Measurements from ENCODE around the gene BAIAP2. TPM values are rescaled to one million over a fixed set of nuclear protein-coding genes. Genes with fewer than 3 reads are reported as not detected.

Gene BAIAP2
- total RNA-seq, 1 experiment from 2014 or later, result 34.4 TPM

DNA sequence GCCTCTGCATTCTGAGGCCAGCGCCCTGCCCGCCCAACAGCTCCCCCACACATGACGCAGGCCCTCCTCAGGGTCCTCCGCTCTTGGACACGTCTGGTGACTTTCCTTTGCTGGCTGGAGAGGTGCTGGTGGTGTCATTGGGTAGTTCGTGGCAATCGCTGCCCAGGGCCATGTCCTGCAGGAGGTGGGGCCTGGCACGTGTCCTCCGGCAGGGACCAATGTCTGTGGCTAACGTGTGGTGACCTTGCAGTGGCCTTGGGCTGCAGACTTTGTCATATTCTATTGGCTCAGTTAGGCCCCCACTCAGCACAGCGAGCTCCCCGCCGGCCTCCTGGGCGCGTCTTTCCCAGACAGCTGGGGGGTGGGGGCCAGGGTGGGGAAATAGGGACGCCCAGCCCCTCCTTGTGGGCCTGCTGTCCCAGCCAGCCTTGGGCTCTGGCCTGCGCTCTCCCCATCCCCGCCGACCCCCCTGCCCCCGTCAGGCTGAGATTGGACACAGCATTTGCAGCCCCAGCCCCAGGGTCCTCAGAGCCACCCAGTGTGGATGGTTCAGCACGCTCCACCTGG, 78.3 kb downstream of the BAIAP2 start:
- H3K9me3 ChIP-seq, result no peaks in the 10 kb centered on the region
- no peak for DNase-seq
- no peak overlapping the region for H3K4me3 ChIP-seq
- no peaks in the 10 kb centered on the region for H3K36me3 ChIP-seq
- no peaks in the 10 kb centered on the region for H3K27me3 ChIP-seq

DNA sequence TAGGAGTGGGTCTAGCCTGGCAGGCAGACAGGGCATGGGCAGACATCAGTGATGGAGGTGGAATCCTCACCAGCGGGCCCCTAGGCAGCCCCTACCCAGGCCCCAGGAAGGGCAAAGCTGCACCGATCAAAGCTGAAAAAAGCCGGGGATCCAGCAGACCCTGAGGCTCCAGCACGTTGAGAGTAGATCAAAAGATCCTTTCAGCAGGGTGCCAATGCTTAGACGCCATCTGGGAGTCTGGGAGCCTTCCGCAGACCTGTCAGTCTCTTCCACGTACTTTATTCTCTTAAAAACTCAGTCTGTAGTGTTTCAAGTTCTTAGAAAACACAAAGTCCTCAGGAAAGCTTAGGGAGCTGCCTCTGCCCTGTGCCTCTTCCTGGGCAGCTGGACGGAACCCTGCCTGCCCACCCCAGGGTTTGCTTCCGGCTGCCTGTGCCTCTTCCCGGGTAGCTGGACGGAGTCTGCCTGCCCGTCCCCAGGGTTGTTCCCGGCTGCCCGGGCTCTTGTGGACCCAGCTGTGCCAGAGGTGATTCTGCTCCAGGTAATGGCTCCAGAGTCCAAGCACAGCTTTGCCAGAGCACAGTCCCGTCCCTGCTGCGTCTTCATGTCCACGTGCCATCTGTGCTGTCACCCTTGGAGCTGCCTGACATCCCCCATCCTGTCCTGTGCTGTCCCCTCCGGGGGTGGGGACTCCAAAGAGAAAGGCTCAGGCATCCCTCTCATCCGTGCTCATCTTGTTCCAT, 79.6 kb downstream of the BAIAP2 start:
- H3K27me3 ChIP-seq, result no peaks in the 10 kb centered on the region
- no peaks in the 10 kb centered on the region for H3K36me3 ChIP-seq
- no peak overlapping the region for H3K4me3 ChIP-seq
- no peaks in the 10 kb centered on the region for H3K9me3 ChIP-seq
- no peak for DNase-seq

DNA sequence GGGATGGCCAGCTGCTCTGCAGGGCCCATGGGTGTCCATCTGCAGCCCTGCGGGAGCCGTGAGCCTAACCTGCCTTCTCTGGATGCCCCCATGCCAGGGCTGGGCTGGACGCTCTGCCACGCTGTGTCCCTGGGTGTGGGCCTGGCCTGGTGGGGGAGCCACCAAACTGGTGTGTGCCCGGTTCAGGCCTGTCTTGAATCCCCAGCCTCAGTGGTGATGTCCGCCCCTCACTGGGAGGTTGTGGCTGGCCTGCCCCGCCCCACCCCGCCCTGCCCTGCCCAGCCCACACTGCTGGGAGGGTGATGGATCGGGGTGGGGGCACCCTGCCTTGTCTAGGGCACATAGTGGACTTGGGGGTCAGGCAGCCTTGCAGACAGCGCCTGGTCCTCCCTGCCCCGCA, 80.3 kb downstream of the BAIAP2 start:
- Histone ChIP-seq H3K36me3 (no peaks in the 10 kb centered on the region), H3K27me3 (no peaks in the 10 kb centered on the region), H3K4me3 (no peak overlapping the region), H3K9me3 (no peaks in the 10 kb centered on the region)
- DNase-seq, result no peak

DNA sequence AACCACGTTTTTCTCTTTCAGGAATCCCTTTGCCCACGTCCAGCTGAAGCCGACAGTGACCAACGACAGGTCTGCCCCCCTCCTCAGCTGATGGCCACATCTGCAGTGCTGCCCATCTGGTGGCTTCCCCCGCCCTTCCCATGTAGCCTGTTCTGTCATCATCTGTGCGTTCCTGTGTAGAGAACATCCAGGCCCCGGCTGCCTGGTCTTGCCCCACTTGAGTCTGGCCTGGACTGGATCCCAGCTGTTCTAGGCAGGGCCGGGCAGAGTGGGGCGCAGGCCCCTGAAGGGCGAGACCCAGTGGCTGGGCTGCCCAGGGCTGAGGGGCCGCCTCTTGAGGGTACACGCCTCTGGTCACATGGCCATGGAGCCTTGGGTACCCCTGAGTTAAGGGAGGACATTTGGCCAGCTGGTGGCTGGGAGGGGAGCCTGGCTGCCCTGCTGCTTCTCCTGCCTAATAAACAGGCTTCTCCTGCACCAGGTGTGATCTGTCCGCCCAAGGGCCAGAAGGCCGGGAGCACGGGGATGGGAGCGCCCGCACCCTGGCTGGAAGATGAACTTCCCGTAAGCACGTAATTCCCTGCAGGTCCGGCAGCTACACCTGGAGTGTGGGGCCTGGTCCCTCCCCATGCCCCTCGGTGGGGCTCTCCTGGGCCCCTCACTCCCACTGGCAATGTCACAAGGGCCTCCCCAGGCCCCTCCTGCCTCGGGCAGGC, 81.0 kb downstream of the BAIAP2 start:
- Histone ChIP-seq H3K4me3 (no peak overlapping the region), H3K9me3 (no peaks in the 10 kb centered on the region), H3K27me3 (no peaks in the 10 kb centered on the region)

DNA sequence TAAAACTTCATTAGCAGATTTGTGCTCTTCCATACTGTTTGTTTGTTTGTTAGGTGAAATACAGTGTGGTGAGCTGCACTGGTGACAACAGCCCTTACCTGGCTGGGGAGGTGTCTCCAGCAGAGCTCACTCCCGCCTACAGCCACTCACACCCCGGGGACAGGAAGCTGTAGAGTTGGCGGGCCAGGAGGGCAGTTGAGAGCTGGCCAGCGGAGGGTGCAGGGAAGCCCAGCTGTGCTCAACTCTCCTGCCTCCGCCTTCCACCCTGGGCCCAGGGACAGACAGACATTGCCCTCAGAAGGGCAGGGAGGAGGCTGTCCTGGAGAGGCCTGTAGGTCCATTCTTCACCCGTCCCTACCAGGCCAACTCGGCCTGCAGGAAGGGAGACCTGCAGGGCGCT, 81.8 kb downstream of the BAIAP2 start:
- Histone ChIP-seq H3K36me3 (no peaks in the 10 kb centered on the region), H3K9me3 (no peaks in the 10 kb centered on the region), H3K27me3 (no peaks in the 10 kb centered on the region)

More for the DNA sequence above, 81.0 kb downstream of the BAIAP2 start:
- H3K36me3 ChIP-seq, result no peaks in the 10 kb centered on the region
- DNase-seq, result no peak

DNA sequence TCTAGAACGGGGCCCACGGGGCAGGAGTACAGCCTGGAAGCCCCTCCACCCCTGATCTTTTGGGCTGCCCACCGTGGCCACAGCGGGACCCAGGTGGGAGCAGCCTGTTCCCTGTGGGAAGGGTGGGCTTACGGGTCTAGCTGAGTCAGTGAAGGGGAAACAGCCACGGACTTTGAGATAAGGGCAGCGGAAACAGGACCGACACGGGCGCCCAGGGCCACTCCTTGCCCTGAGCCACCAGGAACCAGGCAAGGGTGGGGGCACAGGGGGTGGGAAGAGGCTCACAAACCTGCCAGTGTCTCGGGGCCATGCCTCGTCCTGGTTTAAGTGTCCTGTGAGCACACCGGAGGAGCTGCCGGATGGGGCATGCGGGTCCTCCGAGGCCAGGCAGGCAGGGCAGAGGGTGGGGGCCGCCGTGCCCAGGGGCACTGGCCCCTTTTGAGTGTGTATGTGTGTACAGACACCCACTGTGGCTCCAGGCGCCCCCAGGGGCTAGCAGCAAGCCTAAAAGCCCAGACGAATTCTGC, 82.8 kb downstream of the BAIAP2 start:
- Histone ChIP-seq H3K4me3 (no peak overlapping the region), H3K36me3 (no peaks in the 10 kb centered on the region), H3K9me3 (no peaks in the 10 kb centered on the region), H3K27me3 (no peaks in the 10 kb centered on the region)
- no peak for DNase-seq

More for the DNA sequence above, 81.8 kb downstream of the BAIAP2 start:
- no peak for DNase-seq
- H3K4me3 ChIP-seq, result no peak overlapping the region

DNA sequence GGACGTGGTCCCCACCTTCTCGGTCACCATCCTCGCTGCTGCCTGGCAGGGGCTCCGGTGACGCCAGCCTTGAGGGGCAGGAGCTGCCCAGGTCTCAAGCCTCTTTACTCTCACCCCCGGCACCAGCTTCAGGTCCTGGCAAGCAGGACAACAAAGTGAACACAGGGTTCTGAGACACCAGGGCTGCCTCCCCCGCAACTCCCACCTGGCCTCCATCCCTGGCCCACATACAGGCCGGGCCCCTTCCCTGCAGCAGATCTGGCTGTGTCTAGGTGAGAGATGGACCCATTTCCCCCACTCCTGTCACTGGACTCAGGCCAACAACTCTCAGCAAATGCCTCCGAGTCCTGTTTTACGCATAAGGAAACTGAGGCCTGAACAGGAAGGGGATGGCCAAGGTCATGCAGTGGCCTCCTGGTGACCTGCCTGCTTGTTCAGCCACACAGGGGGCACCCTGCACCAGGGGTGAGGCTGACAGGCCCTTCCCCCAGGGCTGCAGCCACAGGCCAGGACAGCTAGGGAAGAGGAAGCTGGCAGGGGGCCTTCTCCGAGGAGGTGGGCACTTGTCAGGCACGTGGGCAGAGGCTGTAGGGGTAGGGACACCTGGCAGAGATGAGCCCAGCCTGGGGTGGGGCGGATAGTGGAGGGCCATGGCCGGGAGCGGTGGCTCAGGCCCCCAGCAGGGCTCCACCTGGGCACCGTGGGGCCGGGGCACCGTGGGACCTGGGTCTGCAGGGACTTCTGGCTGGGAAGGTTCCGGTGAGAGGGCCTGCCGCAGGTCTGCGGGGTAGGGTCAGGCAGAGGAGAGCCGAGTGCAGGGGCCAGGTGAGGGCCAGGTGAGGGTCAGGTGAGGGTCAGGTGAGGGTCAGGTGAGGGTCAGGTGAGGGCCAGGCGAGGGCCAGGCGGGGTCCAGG, 83.6 kb downstream of the BAIAP2 start:
- Histone ChIP-seq H3K4me3 (peak overlapping the region; percentile 36), H3K27me3 (no peaks in the 10 kb centered on the region), H3K36me3 (no peaks in the 10 kb centered on the region), H3K9me3 (no peaks in the 10 kb centered on the region)
- no peak for DNase-seq

DNA sequence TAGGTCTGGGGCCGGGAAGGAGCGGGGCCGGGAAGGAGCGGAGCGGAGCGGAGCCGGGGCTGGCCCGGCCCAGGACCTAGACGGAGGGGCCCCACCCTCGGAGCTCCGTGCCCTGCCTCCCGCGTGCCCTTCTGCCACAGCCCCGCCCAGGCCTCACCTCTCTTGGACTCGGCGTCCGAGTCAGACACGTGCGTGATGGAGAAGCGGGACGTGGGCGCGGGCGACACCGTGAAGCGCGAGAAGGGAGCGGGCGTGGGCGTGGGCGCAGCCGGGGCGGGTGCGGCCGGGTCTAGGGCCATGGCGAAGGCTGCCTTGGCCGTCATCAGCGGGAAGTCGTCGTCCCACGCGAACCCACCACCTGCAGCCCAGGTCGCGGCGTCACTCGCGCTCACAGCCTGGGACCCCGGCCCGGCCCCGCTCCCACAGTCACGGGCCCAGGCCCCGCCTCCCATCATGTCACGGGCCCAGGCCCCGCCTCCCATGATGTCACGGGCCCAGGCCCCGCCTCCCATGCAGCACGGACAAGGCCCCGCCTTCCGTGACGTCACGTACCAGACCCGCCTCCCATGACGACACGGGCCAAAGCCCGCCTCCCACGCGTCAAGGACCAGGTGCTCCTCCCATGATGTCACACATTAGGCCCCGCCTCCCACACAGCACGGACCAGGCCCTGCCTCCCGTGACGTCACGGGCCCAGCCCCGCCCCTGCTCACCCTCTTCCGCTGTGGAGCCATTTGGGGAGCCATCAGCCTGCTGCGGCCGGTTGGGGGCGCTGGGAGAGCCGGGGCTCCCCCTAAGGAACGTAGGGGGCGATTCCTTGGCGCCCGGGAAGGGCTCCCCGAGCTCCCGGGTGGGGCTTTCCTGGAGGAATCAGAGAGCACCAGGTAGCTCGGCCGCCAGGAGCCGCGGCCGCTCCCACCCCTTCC, 84.5 kb downstream of the BAIAP2 start:
- Histone ChIP-seq H3K27me3 (no peaks in the 10 kb centered on the region), H3K4me3 (peak overlapping the region; percentile 36), H3K36me3 (no peaks in the 10 kb centered on the region), H3K9me3 (no peaks in the 10 kb centered on the region)
- peak; percentile 81 for DNase-seq

DNA sequence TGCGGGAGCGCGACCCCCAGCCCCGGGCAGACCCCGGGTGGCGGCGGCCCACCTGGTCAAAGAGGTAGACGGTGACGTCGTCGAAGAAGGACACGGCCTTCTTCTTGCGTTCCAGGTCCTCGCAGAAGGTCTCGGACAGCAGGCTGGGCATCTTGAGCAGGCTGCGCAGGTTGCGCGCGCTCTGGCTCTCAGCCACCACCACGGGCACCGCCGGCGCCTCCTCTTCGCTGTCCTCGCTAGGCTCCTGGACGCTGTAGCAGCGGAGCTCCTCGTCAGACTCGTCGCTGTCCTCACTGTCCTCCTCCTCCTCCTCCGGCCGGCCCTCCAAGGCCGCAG, 85.2 kb downstream of the BAIAP2 start:
- H3K27me3 ChIP-seq, result no peaks in the 10 kb centered on the region
- H3K9me3 ChIP-seq, result no peaks in the 10 kb centered on the region
- H3K4me3 ChIP-seq, result no peak overlapping the region
- DNase-seq, result no peak
- no peaks in the 10 kb centered on the region for H3K36me3 ChIP-seq

DNA sequence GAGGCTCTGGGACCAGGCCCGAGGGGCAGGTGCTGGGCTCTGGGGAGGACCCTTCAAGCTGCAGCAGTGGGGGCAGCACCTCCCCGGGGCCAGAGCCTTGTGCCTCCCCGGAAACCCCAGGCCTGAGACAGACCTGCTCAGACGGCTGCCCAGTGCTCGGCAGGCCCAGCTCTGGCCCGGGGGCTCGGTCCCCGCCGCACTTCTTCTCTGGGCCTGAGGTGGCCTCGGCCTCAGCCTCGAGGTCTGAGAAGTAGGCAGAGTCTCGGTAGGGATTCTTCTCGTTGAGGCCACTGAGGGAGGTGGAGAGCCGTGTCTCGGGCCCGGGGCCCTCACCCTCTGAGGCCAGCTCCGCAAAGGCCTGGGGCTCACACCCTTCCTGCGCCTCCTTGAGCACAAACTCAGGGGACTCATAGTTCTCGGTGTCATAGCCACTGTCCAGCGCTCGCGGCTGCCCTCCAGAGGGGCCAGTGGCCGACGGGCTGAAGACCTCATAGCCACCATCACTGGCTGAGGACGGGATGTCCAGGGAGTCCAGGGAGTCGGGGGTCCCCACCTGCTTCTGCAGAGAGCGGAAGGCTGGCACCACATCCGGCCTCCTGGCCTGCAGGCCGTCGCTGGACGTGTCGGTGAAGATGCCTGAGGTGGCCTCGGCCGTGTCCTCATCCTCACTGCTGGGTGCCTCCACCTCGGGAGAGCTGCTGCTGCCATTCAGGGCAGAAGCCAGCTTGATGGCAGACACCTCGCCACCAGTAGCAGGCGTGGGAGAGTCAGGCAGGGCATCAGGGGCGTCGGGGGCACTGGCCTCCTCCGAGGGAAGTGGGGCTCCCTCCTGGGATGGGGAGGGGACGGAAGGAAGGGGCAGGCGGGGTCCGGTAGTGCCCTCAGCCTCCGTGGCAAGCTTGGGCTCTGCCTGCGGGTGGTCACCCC, 86.0 kb downstream of the BAIAP2 start:
- DNase-seq, result no peak
- H3K36me3 ChIP-seq, result no peaks in the 10 kb centered on the region
- no peaks in the 10 kb centered on the region for H3K27me3 ChIP-seq
- no peak overlapping the region for H3K4me3 ChIP-seq
- no peaks in the 10 kb centered on the region for H3K9me3 ChIP-seq

DNA sequence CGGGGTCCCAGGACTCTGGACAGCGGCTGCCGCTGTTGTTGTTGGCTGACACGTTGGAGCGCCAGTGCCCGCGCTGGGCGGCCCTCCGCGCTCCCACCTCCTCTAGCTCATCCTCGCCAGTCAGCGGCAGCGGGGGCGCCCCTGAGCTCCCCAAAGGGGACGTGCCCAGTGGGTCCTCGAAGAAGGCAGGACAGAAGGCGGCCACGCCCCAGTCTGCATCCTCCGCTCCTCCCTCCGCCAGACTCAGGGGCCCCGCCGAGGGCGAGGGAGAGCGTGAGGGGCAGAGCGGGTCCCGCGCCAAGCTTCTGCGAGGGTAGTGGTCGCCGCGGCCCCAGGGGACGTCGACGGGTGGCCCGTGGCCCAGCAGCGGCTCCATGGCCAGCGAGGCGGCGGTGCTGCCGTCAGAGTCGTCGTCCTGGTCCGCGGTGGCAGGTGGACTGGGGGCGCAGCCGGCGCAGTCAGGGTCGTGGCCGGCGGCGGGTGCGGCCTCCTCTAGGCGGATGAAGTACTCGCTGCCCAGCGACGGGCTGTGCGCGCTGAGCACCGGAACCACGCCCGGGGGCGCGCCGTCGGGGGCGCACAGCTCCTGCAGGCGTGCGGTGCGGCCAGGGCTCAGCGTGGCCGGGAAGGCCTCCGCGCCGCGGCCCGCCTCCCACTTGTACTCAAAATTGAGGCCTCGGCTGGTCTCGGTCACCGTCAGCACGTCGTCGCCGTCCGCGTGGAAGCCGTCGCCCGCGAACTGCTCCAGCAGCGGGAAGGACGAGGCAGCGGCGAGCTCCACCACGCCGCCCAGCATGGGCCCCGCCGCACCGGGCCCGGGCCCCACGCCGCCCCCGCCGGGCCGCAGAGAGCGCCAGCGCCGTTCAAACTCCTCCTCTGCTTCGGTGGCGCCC, 87.1 kb downstream of the BAIAP2 start:
- Histone ChIP-seq H3K9me3 (no peaks in the 10 kb centered on the region), H3K36me3 (no peaks in the 10 kb centered on the region), H3K4me3 (no peak overlapping the region), H3K27me3 (no peaks in the 10 kb centered on the region)
- no peak for DNase-seq

DNA sequence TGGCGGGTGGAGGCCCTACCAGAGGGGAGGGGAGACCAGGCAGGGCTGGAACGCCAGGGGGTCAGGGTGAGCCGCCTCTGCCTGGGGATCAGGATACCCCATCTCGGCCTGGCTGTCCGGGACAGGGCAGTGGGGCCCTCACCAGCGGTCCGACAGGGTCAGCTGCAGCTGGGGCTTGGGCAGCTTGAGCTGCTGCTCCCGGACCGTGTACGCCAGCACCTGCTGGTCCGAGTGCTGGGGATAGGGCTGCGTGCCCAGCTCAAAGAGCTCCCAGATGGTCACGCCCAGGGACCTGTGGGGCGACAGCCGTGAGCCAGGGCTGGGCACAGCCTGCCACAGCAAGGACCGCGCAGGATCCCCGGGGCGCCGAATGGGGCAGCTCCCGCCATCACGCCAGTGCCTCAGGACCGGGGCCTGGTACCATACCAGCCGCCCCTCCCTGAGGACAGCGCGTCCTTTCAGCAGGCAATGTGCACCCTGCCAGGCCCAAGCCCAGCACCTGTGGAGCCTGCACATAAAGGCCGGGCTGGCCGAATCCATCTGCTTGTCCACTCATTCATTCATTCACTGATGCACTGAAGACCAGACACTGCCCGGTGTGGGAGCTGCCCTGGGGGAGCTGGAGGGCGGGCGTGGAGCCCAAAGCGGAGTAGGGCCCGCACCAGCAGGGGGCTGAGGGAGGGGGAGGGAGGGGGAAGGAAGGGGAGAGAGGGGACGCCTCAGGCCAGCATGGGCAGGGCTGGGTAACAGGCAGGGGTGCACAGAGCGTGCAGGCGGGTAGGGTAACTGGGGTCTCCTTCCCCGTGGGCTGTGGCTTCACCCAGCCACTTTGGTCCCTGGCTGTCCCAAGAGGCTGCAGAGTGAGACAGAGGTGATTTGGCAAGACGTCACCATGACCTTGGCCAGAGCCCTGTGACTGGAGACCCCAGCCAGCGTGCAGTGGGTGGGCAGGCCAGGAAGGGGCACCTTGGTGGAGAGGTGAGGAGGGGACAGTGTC, 88.4 kb downstream of the BAIAP2 start:
- Histone ChIP-seq H3K9me3 (no peaks in the 10 kb centered on the region), H3K4me3 (no peak overlapping the region), H3K36me3 (no peaks in the 10 kb centered on the region), H3K27me3 (no peaks in the 10 kb centered on the region)
- no peak for DNase-seq

DNA sequence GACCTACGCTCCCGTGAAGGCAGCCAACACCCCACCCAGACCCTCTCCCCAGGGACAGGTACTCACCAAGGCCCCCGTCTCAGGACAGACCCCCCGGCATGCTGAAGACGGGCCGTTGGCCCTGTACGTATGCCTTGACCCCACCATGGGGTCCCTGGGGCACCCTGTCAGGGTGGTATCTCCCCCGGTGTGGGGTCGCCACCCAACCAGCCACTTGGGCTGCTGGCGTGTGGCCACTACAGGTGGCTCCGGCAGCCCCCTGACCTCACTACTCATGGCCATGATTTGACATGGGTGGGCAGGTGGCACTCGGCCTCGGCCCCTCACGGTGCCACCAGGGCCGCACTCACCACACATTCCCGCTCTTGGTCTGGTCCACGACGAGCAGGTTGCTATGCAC, 89.4 kb downstream of the BAIAP2 start:
- Histone ChIP-seq H3K36me3 (no peaks in the 10 kb centered on the region), H3K27me3 (no peaks in the 10 kb centered on the region), H3K4me3 (no peak overlapping the region), H3K9me3 (no peaks in the 10 kb centered on the region)
- DNase-seq, result no peak
